Transverse colon (tissue), 3 donors: ENCODE data around the gene GPR176.

Source experiments
- POLR2A ChIP-seq: fragments of 450-650 bp; IDR thresholded peaks from one replicate; pipeline ENCODE4 v1.6.1; 2016; ENCODE audit warnings: antibody characterized with exemption, mild to moderate bottlenecking, moderate library complexity
- TF ChIP-seq, protein P1 (sequence below), 5 experiments: fragments of 200-600 bp in 3 of 5; fragments of 450-650 bp in 2 of 5; sonication (generic) in 3 of 5; IDR thresholded peaks; 1 replicate in 2 of 5; 2 replicates in 3 of 5; pipeline ENCODE4 v1.5.1; 2016 to 2017; ENCODE audit warnings: antibody characterized with exemption in 5 of 5, inconsistent platforms in 3 of 5, mild to moderate bottlenecking in 2 of 5, moderate library complexity in 1 of 5

DNA sequence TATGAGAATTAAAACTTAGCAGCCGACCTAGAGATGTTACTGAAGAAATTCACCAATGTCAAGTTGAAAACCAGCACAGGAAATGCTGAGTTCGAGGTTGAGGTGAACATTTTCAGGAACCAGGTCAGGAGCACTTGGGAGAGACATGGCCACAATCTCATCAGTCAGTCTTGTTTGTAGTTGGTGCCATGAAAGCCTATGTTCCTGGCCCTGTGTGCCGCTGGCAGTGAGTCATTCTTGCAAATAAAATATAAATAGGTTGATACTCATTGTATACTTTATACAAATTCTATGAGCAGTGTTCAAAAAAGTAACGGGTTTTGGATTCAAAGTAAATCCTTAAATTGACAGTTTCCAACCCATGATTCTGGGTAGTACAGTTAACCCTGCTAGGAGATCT lies 135.9 kb downstream of the GPR176 start:
- no peak for TF ChIP-seq POLR2A
- TF ChIP-seq, protein P1, sequence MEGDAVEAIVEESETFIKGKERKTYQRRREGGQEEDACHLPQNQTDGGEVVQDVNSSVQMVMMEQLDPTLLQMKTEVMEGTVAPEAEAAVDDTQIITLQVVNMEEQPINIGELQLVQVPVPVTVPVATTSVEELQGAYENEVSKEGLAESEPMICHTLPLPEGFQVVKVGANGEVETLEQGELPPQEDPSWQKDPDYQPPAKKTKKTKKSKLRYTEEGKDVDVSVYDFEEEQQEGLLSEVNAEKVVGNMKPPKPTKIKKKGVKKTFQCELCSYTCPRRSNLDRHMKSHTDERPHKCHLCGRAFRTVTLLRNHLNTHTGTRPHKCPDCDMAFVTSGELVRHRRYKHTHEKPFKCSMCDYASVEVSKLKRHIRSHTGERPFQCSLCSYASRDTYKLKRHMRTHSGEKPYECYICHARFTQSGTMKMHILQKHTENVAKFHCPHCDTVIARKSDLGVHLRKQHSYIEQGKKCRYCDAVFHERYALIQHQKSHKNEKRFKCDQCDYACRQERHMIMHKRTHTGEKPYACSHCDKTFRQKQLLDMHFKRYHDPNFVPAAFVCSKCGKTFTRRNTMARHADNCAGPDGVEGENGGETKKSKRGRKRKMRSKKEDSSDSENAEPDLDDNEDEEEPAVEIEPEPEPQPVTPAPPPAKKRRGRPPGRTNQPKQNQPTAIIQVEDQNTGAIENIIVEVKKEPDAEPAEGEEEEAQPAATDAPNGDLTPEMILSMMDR (IDR thresholded peaks at IDR 0.05) = no peak
